NCI-H1092 (cell line): ENCODE measurements around the gene SHROOM3.
"Not testable (repeated sequence)": the region's sequence is repeated elsewhere in the genome, so short reads cannot be mapped to it uniquely, and the experiment has no call there.

ENCODE experiments used
- DNase-seq: peaks from one replicate; lab custom pipeline; 2025; lab: John Stamatoyannopoulos, UW

SHROOM3 gene

DNA sequence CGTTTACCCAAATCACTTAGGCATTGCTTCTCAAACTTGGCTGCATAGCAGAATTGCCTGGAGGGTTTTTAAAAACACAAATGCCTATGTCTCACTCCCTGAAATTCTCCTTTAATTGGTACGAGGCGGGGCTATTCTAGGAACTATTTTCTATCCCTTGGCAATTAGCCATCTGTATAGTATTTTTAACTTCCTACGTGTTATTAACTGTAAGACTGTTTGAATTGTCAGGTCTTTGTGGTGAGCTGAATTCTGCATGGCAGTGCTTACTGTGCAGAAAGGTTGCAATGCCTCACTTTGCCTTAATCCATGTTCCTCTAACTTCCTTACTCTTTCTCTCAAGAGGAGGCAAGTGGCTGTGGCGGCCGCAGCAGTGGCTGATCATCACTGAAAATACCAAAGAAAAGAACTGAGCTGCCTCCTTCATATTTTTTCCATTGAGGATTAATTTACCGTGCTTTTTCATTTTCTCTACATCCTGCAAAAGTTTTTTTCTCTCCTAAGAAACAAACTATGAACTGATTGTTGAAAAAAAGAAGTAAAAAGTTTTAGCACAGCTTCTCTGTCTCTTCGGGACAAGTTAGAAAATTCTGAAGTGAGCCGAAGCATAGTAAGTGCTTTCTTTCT lies at the start of gene SHROOM3:
SHROOM3 (plus strand) TSS at position 329 of the 627 bp plus-strand sequence. CDS start 824 bp downstream, outside the sequence.
- DNase-seq, result no peak

DNA sequence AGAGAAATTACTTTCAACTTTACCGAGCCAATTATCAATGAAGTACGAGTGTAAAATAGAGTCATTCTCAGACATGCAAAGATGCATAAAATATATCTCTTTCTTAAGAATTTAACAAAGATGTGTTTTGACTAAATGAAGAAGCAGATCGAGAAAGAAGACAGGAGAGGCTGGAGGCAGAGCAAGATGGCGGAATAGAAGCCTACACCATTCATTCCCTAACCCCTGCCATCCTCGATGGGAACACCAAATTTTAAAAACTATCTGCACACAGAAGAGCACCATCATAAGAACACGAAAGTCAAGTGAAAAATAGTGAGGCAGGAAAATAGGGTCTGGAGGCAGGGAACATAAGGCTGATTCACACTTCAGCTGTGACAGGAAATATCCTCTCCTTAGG lies 49.1 kb upstream of the SHROOM3 start:
- DNase-seq, result no peak

DNA sequence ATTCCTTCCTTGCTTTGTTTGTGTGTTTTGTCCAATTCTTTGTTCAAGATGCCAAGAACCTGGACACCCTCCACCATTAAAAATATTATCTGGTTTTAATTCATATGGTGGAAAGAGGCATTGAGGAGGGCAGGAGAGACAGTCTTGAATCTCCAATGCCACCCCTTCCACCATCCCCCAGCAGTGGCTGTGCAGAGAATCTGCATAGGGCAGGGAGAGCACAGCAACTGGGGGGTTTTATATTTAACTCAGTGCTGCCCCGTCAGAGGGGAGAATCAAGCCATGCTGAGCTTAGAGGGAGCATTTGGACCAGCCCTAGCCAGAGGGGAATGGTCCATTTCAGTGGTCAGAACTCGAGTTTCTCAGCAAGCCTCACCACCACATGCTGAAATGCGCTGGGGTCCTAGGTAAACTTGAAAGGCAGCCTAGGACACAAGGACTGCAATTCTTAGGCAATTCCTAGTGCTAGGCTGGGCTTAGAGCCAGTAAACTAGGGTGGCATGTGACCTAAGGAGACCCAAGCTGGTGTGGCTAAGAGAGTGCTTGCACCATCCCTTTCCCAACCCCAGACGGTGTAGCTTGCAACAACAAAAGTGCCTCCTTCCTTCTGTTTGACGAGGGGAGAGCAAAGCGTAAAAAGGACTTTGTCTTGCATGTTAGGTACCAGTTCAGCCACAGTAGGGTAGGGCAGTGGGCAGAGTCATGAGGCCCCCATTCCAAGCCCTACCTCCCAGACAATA lies 48.3 kb upstream of the SHROOM3 start:
- no peak for DNase-seq

DNA sequence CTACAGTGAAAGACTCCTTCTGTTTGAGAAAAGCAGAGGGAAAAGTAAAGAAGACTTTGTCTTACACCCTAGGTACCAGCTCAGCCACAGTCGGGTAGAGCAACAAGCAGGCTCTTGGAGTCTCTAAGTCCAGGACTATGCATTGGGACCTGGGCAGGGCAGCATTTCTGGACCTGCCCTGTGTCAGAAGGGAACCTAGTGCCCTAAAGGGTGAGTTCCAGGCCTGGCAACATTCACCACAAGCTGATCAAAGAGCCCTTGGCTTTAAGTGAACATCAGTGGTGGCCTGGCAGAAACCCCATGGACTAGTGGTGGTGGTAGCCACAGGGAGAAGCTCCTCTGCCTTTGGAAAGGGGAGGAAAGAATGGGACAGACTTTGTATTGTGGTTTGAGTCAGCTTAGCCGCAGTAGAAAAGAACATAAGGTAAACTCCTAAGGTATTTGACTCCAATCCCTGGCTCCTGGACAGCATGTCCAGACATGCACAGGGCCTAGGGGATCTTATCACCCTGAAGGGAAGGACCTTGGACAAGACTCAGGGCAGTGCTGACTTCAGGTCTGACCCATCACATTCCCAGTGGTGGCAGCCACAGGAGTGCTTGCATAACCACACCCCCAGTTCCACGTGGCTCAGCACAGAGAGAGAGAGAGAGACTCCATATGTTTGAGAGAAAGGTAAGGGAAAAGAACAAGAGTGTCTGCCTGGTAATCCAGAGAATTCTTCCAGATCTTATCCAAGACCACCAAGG lies 46.7 kb upstream of the SHROOM3 start:
- no peak for DNase-seq

DNA sequence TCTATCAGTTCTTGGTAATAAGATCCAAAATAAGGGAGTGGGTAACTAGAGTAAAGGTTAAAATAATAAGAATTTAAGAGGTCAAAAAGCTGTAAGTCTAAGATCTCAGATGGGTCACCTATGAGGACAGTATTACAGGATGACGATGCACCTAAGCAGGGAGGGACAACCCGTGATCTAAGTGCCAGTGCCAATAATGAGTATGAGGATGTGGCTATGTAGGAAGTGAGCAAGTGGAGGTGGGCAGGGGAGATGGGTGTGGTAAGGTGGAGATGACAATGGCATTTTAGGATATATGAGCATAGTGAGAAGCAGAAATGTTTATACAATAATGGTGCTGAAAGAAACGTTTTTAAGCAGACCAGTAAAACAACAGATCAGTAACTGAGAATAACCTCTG lies 33.4 kb upstream of the SHROOM3 start:
- DNase-seq, result no peak

DNA sequence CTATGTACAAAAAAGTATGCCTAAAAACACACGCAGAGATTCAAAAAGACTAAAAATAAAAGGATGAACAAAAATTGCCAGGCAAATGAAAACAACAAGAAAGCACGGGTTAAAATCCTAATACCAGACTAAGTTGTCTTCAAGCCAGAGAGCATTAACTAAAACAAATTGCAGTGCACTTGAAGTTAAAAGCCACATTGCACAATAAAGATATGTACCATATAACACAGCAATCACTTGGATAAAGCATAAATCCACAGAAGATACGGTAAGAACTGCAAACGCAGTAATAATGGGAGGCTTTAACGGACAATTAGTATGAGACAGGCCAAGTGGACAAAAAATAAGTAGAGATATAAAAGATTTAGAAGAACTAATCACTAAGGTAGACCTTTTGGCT lies 28.9 kb upstream of the SHROOM3 start:
- no peak for DNase-seq

DNA sequence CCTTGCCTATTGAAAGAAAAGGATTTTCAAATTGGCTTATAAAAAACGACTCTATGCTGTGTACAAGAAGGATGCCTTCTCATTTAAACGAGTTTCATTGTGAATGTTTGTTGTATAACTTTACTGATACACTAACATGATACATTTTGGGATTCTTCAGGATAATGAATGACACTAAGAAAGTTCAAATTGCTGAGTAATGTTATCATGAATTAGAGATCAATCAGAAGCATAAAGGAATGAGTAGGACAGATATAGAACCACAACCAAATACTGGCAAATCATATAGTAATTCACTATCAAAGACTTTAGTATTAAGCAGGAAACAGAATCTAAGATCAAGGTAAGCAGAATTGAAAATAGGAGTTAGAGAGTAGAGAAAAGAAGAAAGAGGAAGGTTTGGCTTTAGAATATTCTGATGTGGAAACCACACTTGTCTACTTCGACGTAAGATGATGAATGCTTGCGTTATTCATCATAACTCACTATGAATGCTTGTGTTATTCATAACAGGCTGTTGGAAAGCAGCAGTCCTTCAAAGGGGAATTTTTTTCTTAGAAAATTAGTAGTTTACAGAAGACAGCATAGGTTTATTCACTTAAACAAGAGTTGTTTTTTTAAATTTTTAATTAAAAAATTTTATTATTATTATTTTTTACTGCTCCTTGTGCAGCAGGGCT lies 27.4 kb upstream of the SHROOM3 start:
- no peak for DNase-seq

DNA sequence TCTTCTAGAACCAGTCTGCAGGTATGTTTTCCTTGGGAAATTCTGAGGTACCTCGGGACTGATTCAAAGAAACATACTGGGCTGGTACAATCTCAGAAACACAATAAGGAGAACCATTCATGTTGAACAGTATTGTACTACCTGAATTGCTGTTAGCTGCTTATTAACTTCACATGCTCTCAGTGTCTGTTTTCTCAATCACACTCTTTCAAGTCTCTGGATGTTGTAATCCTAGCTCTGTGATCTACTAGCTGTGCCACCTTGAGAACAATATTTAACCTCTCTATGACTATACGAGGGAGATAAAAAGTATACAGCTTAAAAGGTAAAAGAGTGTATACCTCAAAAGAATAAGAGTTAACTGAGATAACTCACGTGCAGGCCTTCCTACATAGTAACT lies 24.4 kb upstream of the SHROOM3 start:
- DNase-seq, result no peak

DNA sequence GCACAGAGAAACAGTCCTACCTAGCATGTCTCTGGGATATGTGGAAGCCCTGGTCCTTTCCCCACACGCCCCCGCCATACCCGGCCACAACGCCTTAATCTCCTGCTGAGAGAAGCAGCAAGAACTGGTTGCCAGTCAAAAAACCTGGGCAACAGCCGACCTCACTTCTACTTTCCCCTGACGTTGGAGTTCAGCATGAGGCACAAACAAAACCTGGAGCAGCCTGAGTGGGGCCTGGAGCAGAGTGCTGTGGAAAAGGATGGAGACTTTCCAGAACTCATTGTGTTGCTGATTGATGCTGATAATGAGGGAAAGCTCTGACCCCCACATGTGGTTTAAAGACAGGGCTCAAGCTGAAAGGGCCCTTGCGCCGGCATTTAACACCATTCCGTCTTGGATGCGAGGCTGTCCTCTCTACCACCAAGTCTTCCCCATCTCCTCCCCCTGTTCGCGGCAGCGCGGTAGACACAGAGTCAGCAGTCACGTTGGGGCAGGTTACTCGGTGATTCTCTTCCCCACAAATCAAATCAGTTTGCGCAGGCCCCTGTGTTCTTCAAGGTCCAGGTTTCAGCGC lies 14.8 kb upstream of the SHROOM3 start:
- no peak for DNase-seq

DNA sequence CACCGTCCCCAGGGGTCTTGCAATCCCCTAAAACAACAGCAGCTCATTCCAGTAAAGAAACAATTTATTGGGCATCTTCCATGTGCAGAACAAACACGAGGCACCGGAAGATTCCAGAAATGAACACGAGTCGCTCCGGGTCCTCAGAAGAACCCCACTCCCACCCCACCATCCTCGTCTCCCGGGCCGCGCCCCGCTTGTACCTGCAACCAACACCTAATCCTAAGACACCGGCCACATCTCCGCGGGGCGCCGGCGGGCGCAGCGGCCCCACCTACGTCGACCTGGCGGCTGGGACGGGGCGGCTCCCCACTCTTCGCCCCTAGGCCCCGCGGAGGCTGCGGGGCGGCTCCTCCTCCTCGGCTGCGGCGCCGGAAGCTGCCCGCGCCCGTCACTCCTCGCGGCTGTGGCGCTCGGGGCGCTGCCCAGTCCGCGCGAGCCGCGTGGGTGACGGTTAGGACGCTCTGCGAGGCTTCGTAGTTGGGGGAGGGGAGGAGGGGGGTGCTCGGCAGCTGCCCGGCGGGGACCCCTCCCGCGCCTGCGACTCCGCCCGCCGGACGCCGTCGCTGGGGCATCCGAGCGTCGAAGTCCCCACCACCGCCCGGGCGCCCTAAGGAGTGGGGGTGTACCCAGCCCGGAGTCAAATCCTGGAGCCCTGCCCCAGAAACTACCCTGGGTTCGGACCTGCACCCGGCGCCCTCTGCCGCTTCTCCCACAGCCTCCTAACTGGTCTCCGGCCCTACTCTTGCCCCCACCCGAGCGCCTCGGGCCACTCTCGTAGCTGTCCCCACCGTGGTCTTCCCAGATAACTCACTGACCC lies 14.1 kb upstream of the SHROOM3 start, which contains the start of gene CCDC158:
CCDC158 (minus strand) TSS at position 380 of the 820 bp plus-strand sequence. CDS start 17,934 bp downstream, outside the sequence.
- no peak for DNase-seq

DNA sequence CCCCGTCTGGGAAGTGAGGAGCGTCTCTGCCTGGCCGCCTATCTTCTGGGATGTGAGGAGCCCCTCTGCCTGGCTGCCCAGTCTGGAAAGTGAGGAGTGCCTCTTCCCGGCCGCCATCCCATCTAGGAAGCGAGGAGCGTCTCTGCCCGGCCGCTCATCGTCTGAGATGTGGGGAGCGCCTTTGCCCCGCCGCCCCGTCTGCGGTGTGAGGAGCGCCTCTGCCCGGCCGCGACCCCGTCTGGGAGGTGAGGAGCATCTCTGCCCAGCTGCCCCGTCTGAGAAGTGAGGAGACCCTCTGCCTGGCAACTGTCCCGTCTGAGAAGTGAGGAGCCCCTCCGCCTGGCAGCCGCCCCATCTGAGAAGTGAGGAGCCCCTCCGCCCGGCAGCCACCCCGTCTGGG lies 11.9 kb upstream of the SHROOM3 start:
- DNase-seq, result not testable (repeated sequence)

DNA sequence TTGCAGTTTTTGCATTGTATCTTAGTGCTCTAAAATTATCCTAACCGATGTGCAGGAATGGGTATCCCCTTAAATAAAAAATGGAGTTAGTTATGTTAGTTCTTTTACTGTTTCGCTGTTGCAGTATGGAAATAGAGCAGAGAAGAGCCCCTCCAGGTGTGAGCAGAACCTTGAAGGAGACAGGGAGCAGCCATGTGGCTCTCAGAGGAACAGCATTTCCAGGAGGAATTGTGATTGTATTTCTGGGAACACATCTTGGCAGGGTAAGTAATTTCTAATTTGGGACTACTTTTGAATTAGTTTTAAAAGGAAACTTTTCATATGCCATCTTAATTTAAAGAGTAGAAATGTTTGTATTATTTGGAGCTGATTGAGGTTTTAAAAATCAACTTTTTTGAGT lies 8.8 kb upstream of the SHROOM3 start:
- no peak for DNase-seq

DNA sequence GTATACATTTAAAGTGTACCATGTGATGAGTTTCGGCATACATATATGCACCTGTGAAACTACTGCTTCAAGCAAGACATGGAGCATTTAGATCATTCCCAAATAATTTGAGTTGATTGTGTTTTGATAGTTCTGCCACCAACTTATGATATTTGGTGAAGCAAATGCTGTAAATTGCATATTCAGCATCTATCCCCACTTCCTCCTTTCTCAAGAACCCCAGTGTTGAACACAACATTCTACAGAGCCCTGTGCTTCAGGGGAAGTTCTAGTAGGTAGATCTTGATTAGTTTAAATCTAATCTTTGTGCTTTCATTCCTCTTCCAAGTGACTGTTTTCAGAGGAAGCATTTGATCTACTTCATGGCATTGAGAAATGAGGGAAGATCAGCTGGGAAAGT lies 5.4 kb upstream of the SHROOM3 start:
- DNase-seq, result no peak

DNA sequence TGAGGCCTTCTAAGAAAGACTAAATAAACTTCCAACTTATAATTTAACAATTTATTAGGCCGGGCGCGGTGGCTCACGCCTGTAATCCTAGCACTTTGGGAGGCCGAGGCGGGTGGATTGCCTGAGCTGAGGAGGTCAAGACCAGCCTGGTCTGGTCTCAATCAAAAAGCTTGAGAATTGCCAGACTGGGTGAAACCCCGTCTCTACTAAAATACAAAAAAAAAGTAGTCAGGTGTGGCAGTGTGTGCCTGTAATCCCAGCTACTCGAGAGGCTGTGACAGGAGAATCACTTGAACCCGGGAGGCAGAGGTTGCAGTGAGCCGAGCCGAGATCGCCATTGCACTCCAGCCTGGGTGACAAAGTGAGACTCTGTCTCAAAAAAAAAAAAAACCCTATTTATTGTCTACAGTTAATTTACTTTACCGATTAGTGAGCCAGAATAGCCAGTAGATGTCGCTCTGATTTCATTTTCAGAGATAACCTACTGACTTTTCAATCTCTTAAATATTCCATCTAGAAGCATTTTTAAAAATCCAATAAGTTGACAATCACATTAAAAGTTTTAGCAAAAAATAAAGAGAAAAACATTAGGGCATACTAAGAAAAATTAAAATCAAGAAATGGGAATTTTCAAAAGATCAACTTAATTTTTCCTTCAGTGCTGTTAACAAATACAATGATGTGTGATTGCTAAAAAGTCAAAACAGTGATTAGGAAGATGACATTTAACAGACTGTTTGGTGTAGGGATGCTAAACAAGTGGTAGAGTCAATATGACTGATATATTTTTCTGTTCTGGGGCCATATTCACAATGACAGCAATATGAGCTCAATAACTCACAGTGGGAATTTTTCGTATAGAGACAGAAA lies 4.3 kb upstream of the SHROOM3 start:
- peak; percentile 16 for DNase-seq

DNA sequence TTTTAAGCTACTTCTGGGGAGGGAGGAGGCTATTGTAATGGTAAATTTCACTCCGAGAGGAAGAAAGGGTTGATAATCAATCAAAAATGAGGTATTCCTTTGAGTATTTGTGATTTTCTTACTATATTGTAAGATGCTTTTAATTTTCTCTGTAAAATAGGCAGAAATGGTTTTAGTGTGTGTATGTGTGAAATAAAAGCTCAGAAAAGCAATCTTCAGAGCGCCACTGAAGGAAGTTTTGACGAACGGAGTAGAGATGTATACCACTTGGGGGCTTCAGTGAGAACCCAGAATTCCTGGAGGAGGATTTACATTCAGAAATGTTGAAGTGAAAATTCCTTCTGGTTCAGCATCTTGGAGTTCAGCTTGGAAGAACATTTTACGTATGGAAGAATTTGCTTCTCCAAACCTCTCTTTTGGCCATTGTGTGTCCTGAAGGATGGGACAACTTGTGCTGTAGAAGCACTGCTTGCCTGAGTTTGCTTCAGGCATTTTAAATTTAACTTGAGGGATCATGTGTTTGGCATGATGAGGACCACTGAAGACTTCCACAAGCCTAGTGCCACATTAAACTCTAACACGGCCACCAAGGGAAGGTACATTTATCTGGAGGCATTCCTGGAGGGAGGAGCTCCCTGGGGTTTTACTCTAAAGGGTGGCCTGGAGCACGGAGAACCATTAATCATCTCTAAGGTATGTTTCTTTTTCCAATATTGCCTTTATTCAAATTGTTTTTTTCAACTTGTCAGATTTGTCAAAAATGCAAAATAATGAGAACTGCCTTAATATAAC lies 695 bp downstream of the SHROOM3 start:
- DNase-seq, result no peak

DNA sequence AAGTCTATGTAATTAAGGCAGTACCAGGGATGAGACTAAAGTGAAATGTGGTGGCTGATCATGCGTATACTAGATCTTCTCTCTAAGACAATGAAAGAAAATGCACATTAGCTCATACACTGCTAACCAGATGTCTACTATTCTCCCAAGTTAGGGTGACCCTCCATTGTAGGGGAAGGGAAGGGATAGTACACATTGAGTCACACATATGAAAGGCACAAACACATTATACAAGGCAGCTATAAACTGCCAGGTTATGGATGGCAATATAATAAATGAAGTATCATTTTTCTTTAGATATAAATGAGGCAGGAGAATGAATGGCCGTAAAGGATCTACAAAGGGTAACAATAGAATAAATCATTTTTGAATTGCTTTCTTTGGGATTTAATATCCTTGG lies 4.5 kb downstream of the SHROOM3 start:
- DNase-seq, result no peak

DNA sequence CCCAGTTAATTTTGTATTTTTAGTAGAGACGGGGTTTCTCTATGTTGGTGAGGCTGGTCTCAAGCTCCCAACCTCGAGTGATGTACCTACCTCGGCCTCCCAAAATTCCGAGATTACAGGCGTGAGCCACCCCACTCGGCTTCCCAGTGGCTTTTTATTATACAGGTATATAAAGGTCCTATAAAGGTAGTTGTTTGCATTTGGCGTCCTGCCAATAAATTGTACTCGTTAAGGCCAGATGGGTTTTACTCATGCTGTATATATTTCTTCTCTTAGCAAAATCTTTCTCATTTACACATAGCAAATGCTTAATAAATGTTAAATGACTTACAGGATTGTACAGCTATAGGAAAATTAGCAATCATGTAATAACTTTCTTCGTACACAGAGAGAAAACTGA lies 6.9 kb downstream of the SHROOM3 start:
- no peak for DNase-seq

DNA sequence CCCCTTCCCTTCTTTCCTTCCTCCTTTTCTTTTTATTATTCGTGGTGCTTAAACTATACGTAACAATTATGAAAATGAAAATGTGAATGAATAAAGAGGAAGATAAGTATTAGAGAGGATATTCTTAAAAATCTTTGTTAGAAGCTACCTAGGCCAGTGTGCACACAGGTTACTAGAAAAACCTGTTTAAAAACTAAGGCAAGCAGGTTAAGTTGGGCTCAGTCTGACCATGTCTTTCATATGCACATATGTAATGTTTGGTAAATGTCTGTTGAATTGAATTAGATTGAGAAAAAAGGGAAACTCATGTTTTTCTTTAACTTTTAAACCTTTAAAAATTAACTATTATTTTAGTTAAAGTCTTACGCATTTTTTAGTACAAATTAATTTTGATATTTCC lies 7.8 kb downstream of the SHROOM3 start:
- no peak for DNase-seq

DNA sequence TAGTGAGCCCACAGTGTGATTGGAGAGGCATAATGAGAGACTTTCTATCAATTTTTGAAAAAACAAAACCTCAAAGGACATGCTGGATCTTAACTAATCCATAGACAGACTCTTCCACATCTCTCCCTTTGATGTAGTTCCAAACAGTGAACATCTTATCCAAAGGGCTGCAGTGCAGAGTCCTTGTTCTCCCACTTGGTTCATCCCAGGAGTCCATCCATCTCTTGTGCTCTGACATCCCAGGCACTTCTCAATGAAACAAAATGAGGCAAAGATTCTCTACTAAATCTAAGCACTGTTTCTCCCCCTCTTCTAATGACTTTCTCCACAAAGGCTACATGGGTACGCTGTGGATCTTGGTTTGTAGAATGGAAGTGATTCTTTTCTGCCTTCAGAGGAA lies 8.3 kb downstream of the SHROOM3 start:
- no peak for DNase-seq
